PC-9 (cell line): Measurements from ENCODE around the gene PPIL1. TPM values are rescaled to one million over a fixed set of nuclear protein-coding genes. Genes with fewer than 3 reads are reported as not detected.

Experiments
- BruUV-seq: library from RNA; stranded (reverse); fragments of 400-500 nt; replicated peaks from 2 replicates; lab custom pipeline; 2021; lab: Mats Ljungman, UMichigan
- CTCF ChIA-PET: fragments of 300-600 bp; sonication (Branson Sonifier 250); formaldehyde crosslinking; loops from one replicate; lab custom pipeline; 2022; ENCODE audit warnings: antibody characterized with exemption; lab: Charles Lee
- POLR2A ChIA-PET: fragments of 300-600 bp; sonication (Branson Sonifier 250); formaldehyde crosslinking; loops from one replicate; lab custom pipeline; 2022; ENCODE audit warnings: antibody characterized with exemption; ENCODE audit not compliant: unreplicated experiment; lab: Charles Lee
- DNase-seq, 2 experiments: peaks; one replicate each; pipeline versions ENCODE4 v3.0.0 to v3.0.0-alpha.2; 2015 to 2022; ENCODE audit warnings: mixed read lengths in 1 of 2
- H2AFZ ChIP-seq: fragments of 200-600 bp; sonication (generic); 2 replicates; pipeline ENCODE4 v1.8.1; 2017; ENCODE audit warnings: antibody characterized with exemption
- H3F3A ChIP-seq: fragments of 200-600 bp; sonication (generic); 2 replicates; pipeline ENCODE4 v1.8.1; 2017; ENCODE audit warnings: antibody characterized with exemption, mild to moderate bottlenecking, low read depth; ENCODE audit not compliant: insufficient read depth
- H3K27ac ChIP-seq: fragments of 200-600 bp; sonication (generic); 2 replicates; pipeline ENCODE4 v1.6.1; 2016; ENCODE audit warnings: mixed run types
- H3K27me3 ChIP-seq: fragments of 200-600 bp; sonication (generic); 2 replicates; pipeline ENCODE4 v1.6.1; 2016; ENCODE audit warnings: low read depth, mixed run types; ENCODE audit not compliant: insufficient read depth
- H3K36me3 ChIP-seq: fragments of 200-600 bp; sonication (generic); 2 replicates; pipeline ENCODE4 v1.6.1; 2016; ENCODE audit warnings: low read depth, mixed run types
- H3K4me1 ChIP-seq: fragments of 200-600 bp; sonication (generic); replicated peaks from 2 replicates; pipeline ENCODE4 v1.6.1; 2016; ENCODE audit warnings: mixed run types; ENCODE audit not compliant: insufficient read depth
- H3K4me2 ChIP-seq: fragments of 200-600 bp; sonication (generic); 2 replicates; pipeline ENCODE4 v1.6.1; 2017; ENCODE audit warnings: mixed run types
- H3K4me3 ChIP-seq: fragments of 200-600 bp; sonication (generic); 2 replicates; pipeline ENCODE4 v1.6.1; 2016; ENCODE audit warnings: mixed run types
- H3K79me2 ChIP-seq: fragments of 200-600 bp; sonication (generic); 2 replicates; pipeline ENCODE4 v1.6.1; 2017; ENCODE audit warnings: low read depth, mixed run types
- H3K9me2 ChIP-seq: fragments of 200-600 bp; sonication (generic); 2 replicates; pipeline ENCODE4 v1.8.1; 2017; ENCODE audit warnings: mild to moderate bottlenecking; ENCODE audit not compliant: insufficient read depth
- H3K9me3 ChIP-seq: fragments of 200-600 bp; sonication (generic); 2 replicates; pipeline ENCODE4 v1.8.1; 2016; ENCODE audit warnings: low read depth; ENCODE audit not compliant: insufficient read depth
- H4K20me1 ChIP-seq: fragments of 200-600 bp; sonication (generic); 2 replicates; pipeline ENCODE4 v1.8.1; 2017; ENCODE audit not compliant: insufficient read depth
- CTCF ChIP-seq: fragments of 200-600 bp; sonication (generic); conservative IDR thresholded peaks from 2 replicates; pipeline ENCODE4 v1.6.1; 2017; ENCODE audit warnings: mixed run types, antibody characterized with exemption, mild to moderate bottlenecking, moderate library complexity
- EZH2 ChIP-seq: fragments of 200-600 bp; sonication (generic); IDR thresholded peaks from 2 replicates; pipeline ENCODE4 v1.8.0; 2017; ENCODE audit warnings: antibody characterized with exemption, low read depth
- intact Hi-C: fragments of 100-400 bp; cut with micrococcal nuclease; formaldehyde crosslinking; loops from one replicate; pipeline ENCODE4 v1.10.0; 2022; ENCODE audit not compliant: unreplicated experiment
- total RNA-seq: library from RNA; stranded (reverse); gene quantifications from 2 replicates; pipeline ENCODE4 v1.2.3, GENCODE V29; 2021

The PPIL1 gene
- total RNA-seq, 1 experiment from 2014 or later, result 28.4 TPM

GRCh38 chr6:36915599-36915998 is 41.0 kb upstream of the PPIL1 start:
- no peak overlapping the region for H3K4me2 ChIP-seq
- H3K9me3 ChIP-seq, result no peaks in the 10 kb centered on the region
- no peaks in the 10 kb centered on the region for H3K79me2 ChIP-seq
- H3K4me1 ChIP-seq, result peaks cover 48% of the 10 kb centered on the region
- peaks cover 38% of the 10 kb centered on the region for H3F3A ChIP-seq
- peaks cover 20% of the 10 kb centered on the region; the same call in 1 of the 2 replicates for H3K36me3 ChIP-seq
- no peaks in the 10 kb centered on the region for H3K9me2 ChIP-seq
- no peak for DNase-seq
- TF ChIP-seq CTCF (no peak), EZH2 (no peak)
- no peak overlapping the region for H2AFZ ChIP-seq
- H4K20me1 ChIP-seq, result no peaks in the 10 kb centered on the region
- H3K27ac ChIP-seq, result no peak overlapping the region
- ChIA-PET CTCF (interaction anchor here (2.4 kb wide), 1 partner anchor 102 kb away, joined by 36 read pairs; no protein-coding TSS in a partner anchor), POLR2A (no interaction called here)
- BruUV-seq, result no TSS peak
- no peaks in the 10 kb centered on the region for H3K27me3 ChIP-seq
- H3K4me3 ChIP-seq, result no peak overlapping the region
- intact Hi-C loops, result loop anchor here (2.0 to 10.0 kb wide), 2 partner anchors 13 to 299 kb away; no protein-coding TSS in a partner anchor

DNA sequence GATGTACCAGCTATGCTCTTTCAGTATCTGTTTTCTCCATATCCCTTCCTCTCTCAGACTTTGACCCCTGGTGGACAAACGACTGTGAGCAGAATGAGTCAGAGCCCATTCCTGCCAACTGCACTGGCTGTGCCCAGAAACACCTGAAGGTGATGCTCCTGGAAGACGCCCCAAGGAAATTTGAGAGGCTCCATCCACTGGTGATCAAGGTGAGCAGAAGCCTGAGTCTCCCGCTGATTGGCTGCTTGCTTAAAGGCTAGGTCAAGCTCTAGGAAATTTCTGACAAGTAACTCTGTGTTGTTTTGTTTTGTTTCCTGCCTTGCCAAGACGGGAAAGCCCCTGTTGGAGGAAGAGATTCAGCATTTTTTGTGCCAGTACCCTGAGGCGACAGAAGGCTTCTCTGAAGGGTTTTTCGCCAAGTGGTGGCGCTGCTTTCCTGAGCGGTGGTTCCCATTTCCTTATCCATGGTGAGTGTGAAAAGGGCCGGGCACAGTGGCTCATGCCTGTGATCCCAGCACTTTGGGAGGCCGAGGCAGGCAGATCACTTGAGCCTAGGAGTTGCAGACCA is 39.7 kb upstream of the PPIL1 start:
- H3K4me1 ChIP-seq, result peaks cover 35% of the 10 kb centered on the region
- BruUV-seq, result no TSS peak
- H2AFZ ChIP-seq, result no peak overlapping the region
- peak; percentile 91 to 97 for DNase-seq
- H3K79me2 ChIP-seq, result no peaks in the 10 kb centered on the region
- H3K27ac ChIP-seq, result peak overlapping the region; percentile 10; the same call in 1 of the 2 replicates
- peak overlapping the region; percentile 21 for H3K4me2 ChIP-seq
- H3F3A ChIP-seq, result peaks cover 33% of the 10 kb centered on the region
- H3K27me3 ChIP-seq, result no peaks in the 10 kb centered on the region
- no peaks in the 10 kb centered on the region for H3K9me3 ChIP-seq
- H3K4me3 ChIP-seq, result no peak overlapping the region
- POLR2A ChIA-PET, result interaction anchor here (0.6 to 1.0 kb wide), 7 partner anchors 29 to 716 kb away, joined by 3 to 19 read pairs (median 8); partner anchors contain the start of gene MTCH1
- H3K36me3 ChIP-seq, result peaks cover 16% of the 10 kb centered on the region; the same call in 1 of the 2 replicates
- CTCF ChIA-PET, result interaction anchor here (0.6 to 2.4 kb wide), 28 partner anchors 18 to 1662 kb away, joined by 3 to 36 read pairs (median 7); partner anchors contain the start of genes C6orf89, MTCH1 and TMEM217
- intact Hi-C loops, result loop anchor here (1.0 to 10.0 kb wide), 7 partner anchors 14 to 300 kb away; partner anchors contain the start of gene MTCH1
- no peaks in the 10 kb centered on the region for H3K9me2 ChIP-seq
- H4K20me1 ChIP-seq, result no peaks in the 10 kb centered on the region
- TF ChIP-seq CTCF (peak; percentile 61), EZH2 (no peak)

DNA sequence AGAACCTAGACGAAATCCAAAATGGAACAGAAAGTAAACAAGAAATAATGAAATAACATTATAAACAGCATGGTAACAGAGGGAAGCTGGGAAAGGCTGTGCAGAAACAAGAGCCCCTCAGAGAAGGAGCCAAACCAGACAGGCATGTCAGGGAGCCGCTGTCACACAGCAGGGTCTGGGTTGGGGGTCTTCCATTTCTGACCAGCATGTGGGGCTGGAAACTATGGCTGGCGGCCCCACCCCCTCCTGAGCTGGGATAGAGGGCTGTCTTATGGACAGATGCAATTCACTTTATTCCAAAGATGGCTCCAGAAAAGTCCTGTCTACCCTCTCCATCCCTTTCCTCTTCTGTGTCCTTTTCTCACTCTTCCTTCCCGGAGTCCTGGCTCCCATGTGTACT is 38.5 kb upstream of the PPIL1 start:
- H3K9me3 ChIP-seq, result no peaks in the 10 kb centered on the region
- no peaks in the 10 kb centered on the region for H4K20me1 ChIP-seq
- H3K79me2 ChIP-seq, result no peaks in the 10 kb centered on the region
- no peak overlapping the region for H3K4me3 ChIP-seq
- no peaks in the 10 kb centered on the region for H3K27me3 ChIP-seq
- 0 out of 2 replicates have a peak, but pooled peaks cover 16% of the 10 kb centered on the region for H3K36me3 ChIP-seq
- H3K27ac ChIP-seq, result no peak overlapping the region
- H3K4me2 ChIP-seq, result no peak overlapping the region
- ChIA-PET POLR2A (no interaction called here), CTCF (interaction anchor here (1.3 kb wide), 1 partner anchor 146 kb away, joined by 5 read pairs; no protein-coding TSS in a partner anchor)
- intact Hi-C loops, result loop anchor here (5.0 to 10.0 kb wide), 2 partner anchors 49 to 302 kb away; no protein-coding TSS in a partner anchor
- H2AFZ ChIP-seq, result no peak overlapping the region
- TF ChIP-seq CTCF, result no peak
- TF ChIP-seq EZH2, result no peak
- BruUV-seq, result no TSS peak
- no peak for DNase-seq
- peaks cover 33% of the 10 kb centered on the region for H3F3A ChIP-seq
- H3K9me2 ChIP-seq, result no peaks in the 10 kb centered on the region
- H3K4me1 ChIP-seq, result peaks cover 33% of the 10 kb centered on the region
